IPS-NIHi7 (cell line): ENCODE results near the gene STK40.

Experiments used
- DNase-seq: peaks from one replicate; pipeline ENCODE4 v3.0.0; 2012; ENCODE audit warnings: mixed read lengths; ENCODE audit errors: extremely low spot score

The STK40 gene

GRCh38 chr1:36343651-36344394 is 41.9 kb downstream of the STK40 start:
- DNase-seq = no peak

GRCh38 chr1:36342426-36343185 is 43.1 kb downstream of the STK40 start:
- peak; percentile 75 for DNase-seq

GRCh38 chr1:36341626-36342320 is 44.0 kb downstream of the STK40 start:
- no peak for DNase-seq

GRCh38 chr1:36339615-36340014 is 46.1 kb downstream of the STK40 start:
- DNase-seq = no peak

GRCh38 chr1:36339215-36339614 is 46.5 kb downstream of the STK40 start:
- DNase-seq = no peak

GRCh38 chr1:36337830-36338229 is 47.9 kb downstream of the STK40 start:
- DNase-seq = no peak

- no peak for DNase-seq
Observed at GRCh38 chr1:36330940-36331339, 54.8 kb downstream of the STK40 start.

GRCh38 chr1:36329817-36330216 is 55.9 kb downstream of the STK40 start:
- no peak for DNase-seq

- DNase-seq = no peak
Observed at GRCh38 chr1:36328713-36329112, 57.0 kb downstream of the STK40 start.

GRCh38 chr1:36328088-36328480 is 57.6 kb downstream of the STK40 start:
- DNase-seq = no peak

GRCh38 chr1:36327421-36328087 is 58.2 kb downstream of the STK40 start:
- DNase-seq = no peak

GRCh38 chr1:36326499-36326898 is 59.2 kb downstream of the STK40 start:
- DNase-seq = no peak

GRCh38 chr1:36324353-36324703 is 61.4 kb downstream of the STK40 start:
- no peak for DNase-seq

- peak; percentile 85 for DNase-seq
Observed at GRCh38 chr1:36323636-36324352, 61.9 kb downstream of the STK40 start, which contains the start of gene EVA1B. Gene EVA1B (minus strand): TSS chr1:36323645. CDS start chr1:36323037, 608 bp downstream.

GRCh38 chr1:36322786-36323635 is 62.7 kb downstream of the STK40 start:
- DNase-seq = peak; percentile 55

- no peak for DNase-seq
Observed at GRCh38 chr1:36322041-36322785, 63.5 kb downstream of the STK40 start.

GRCh38 chr1:36321119-36321951 is 64.4 kb downstream of the STK40 start:
- peak; percentile 81 for DNase-seq

GRCh38 chr1:36320767-36321118 is 65.0 kb downstream of the STK40 start:
- peak; percentile 56 for DNase-seq

- DNase-seq = no peak
Observed at GRCh38 chr1:36320291-36320761, 65.4 kb downstream of the STK40 start.
